HepG2 (cell line): ENCODE results near the gene TREM1. TPM values are rescaled to one million over a fixed set of nuclear protein-coding genes. Genes with fewer than 3 reads are reported as not detected.

Experiments
- DMTF1 ChIP-seq: sonication (generic); formaldehyde crosslinking; IDR thresholded peaks from 2 replicates; pipeline ENCODE4 v1.4.0; 2020; ENCODE audit warnings: mild to moderate bottlenecking, missing genetic modification reagents
- HMGXB4 ChIP-seq, 2 experiments: sonication (generic) in 1 of 2; formaldehyde crosslinking in 1 of 2; IDR thresholded peaks; 2 replicates each; pipeline versions ENCODE4 v1.4.0 to v1.6.1; 2018 to 2020; ENCODE audit warnings: missing genetic modification reagents in 2 of 2, borderline replicate concordance in 1 of 2, low read depth in 1 of 2, mild to moderate bottlenecking in 1 of 2, missing biosample characterization in 1 of 2
- KDM4B ChIP-seq: sonication (generic); formaldehyde crosslinking; IDR thresholded peaks from 2 replicates; pipeline ENCODE4 v1.4.0; 2020; ENCODE audit warnings: missing genetic modification reagents
- NFKBIZ ChIP-seq: IDR thresholded peaks from 2 replicates; pipeline ENCODE4 v1.6.1; 2018; ENCODE audit warnings: missing genetic modification reagents, missing compliant biosample characterization
- RCOR2 ChIP-seq: IDR thresholded peaks from 2 replicates; pipeline ENCODE4 v1.6.1; 2016; ENCODE audit warnings: missing biosample characterization, missing genetic modification reagents
- RFXAP ChIP-seq: sonication (generic); formaldehyde crosslinking; IDR thresholded peaks from 2 replicates; pipeline ENCODE4 v1.4.0; 2020; ENCODE audit warnings: missing genetic modification reagents, borderline replicate concordance
- SMARCE1 ChIP-seq: fragments of 450-650 bp; IDR thresholded peaks from 2 replicates; pipeline ENCODE4 v1.6.1; 2017; ENCODE audit warnings: borderline replicate concordance
- STAT5B ChIP-seq: sonication (generic); formaldehyde crosslinking; IDR thresholded peaks from 2 replicates; pipeline ENCODE4 v1.4.0; 2020; ENCODE audit warnings: missing genetic modification reagents
- THAP7 ChIP-seq: sonication (generic); formaldehyde crosslinking; IDR thresholded peaks from 2 replicates; pipeline ENCODE4 v1.8.1; 2023; ENCODE audit warnings: mild to moderate bottlenecking, missing genetic modification reagents
- YEATS2 ChIP-seq: sonication (generic); formaldehyde crosslinking; IDR thresholded peaks from 2 replicates; pipeline ENCODE4 v1.4.0; 2020; ENCODE audit warnings: missing genetic modification reagents, borderline replicate concordance
- ZBTB7A ChIP-seq: sonication (generic); formaldehyde crosslinking; IDR thresholded peaks from 2 replicates; pipeline ENCODE4 v1.8.0; 2022; ENCODE audit warnings: mild to moderate bottlenecking, missing genetic modification reagents
- ZNF12 ChIP-seq: sonication (generic); formaldehyde crosslinking; IDR thresholded peaks from 2 replicates; pipeline ENCODE4 v1.5.0; 2020; ENCODE audit warnings: missing genetic modification reagents
- ZNF337 ChIP-seq: sonication (generic); formaldehyde crosslinking; IDR thresholded peaks from 2 replicates; pipeline ENCODE4 v1.5.1; 2020; ENCODE audit warnings: missing genetic modification reagents, low read depth, mild to moderate bottlenecking, borderline replicate concordance
- ZNF609 ChIP-seq: sonication (generic); formaldehyde crosslinking; IDR thresholded peaks from 2 replicates; pipeline ENCODE4 v1.4.0; 2020; ENCODE audit warnings: mild to moderate bottlenecking, missing genetic modification reagents, borderline replicate concordance
- ZNF766 ChIP-seq: sonication (generic); formaldehyde crosslinking; IDR thresholded peaks from 2 replicates; pipeline ENCODE4 v1.5.0; 2020; ENCODE audit warnings: missing genetic modification reagents, borderline replicate concordance
- ZSCAN20 ChIP-seq: sonication (generic); formaldehyde crosslinking; IDR thresholded peaks from 2 replicates; pipeline ENCODE4 v1.4.0; 2020; ENCODE audit warnings: missing genetic modification reagents, mild to moderate bottlenecking, borderline replicate concordance
- ZSCAN30 ChIP-seq: sonication (generic); formaldehyde crosslinking; IDR thresholded peaks from 2 replicates; pipeline ENCODE4 v1.5.0; 2020; ENCODE audit warnings: mild to moderate bottlenecking, missing genetic modification reagents
- polyA plus RNA-seq, 8 experiments: library from polyadenylated mRNA; depleted of rRNA in 3 of 8; stranded (reverse) in 7 of 8; unstranded in 1 of 8; fragments of >200 nt; fragmentation: Illumina TruSeq in 4 of 8; extraction: Trizol in 4 of 8; gene quantifications; 2 replicates each; pipeline versions ENCODE4 v1.2.1 to v1.2.3, GENCODE V29; 2011 to 2016; ENCODE audit warnings: low read depth in 4 of 8, missing spikeins in 1 of 8, mixed read lengths in 1 of 8; ENCODE audit not compliant: insufficient read depth in 1 of 8
- total RNA-seq, 5 experiments: library from RNA; depleted of rRNA; stranded (reverse); fragments of >200 nt; fragmentation: Illumina TruSeq; extraction: Trizol; gene quantifications; 2 replicates each; pipeline ENCODE4 v1.2.3, GENCODE V29; 2016; ENCODE audit warnings: low read depth in 1 of 5

The TREM1 gene
- total and polyA plus RNA-seq, 2 of the 13 experiments (the other 11 are each of a cell fraction or from before 2014, with no cell fraction given): 0.49 TPM; not detected in 1

DNA sequence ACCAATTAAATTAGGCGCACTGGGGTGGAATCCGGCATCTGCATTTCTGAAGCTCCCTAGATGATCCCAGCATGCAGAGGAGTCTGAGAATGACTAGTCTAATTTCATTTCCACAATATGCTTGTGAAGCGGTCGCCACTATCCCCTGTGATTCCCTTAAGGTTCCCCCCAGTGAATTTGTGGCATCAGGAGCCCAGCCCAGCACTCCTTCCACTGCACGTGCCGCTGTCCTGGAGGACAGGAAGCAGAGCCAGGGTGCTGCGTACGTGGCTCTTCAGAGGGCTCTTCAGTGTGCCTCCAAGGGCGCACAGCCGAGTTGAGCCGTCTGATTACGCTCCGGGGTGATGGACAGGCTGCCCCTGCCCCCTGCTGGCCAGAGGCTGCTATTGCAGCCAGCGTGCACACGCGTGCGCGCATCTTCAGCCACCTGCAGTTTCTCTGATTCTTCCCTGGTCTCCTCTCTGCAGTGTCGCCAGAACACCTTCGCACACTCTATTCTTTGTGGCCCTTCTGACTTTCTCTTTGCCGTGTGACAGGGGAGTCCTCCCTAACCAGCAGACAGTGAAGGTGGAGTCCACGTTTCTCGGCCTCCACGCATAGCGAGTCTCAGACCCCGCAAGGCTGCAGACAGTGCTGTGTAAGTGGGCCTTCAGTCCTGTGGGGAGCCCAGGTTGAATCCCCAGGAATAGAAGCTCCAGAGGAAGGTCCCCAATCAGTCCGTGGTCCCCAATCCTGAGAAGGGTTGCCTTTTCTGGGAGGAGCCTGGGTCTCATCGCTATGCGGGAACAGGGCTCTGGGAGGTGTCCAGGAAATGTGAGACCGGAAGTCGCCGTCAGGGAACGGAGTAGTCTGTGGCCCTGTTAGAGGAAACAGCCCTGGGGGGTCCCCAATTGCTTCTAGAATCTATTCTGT is 32.4 kb upstream of the TREM1 start (continued):
- peak; percentile 87 to 91; a peak in 3 of 4 replicates for TF ChIP-seq HMGXB4 (CRISPR knock-in tag; IDR thresholded peaks at IDR 0.05; ENCODE audit: borderline replicate concordance in 1 of 2, low read depth in 1 of 2)
- 0 out of 2 replicates have a peak, but pooled peaks have one; percentile 11 for TF ChIP-seq YEATS2 (CRISPR knock-in tag)
- TF ChIP-seq RCOR2: 0 out of 2 replicates have a peak, but pooled peaks have one; percentile 16
- TF ChIP-seq ZBTB7A (CRISPR knock-in tag): no peak
- no peak for TF ChIP-seq SMARCE1
- no peak for TF ChIP-seq RFXAP (CRISPR knock-in tag)
- TF ChIP-seq ZSCAN30 (CRISPR knock-in tag): no peak
- peak; percentile 80; the same call in 1 of the 2 replicates for TF ChIP-seq KDM4B
- TF ChIP-seq ZNF337 (CRISPR knock-in tag): no peak
- TF ChIP-seq ZNF12 (CRISPR knock-in tag): 0 out of 2 replicates have a peak, but pooled peaks have one; percentile 13
- TF ChIP-seq THAP7: peak; percentile 77; the same call in 1 of the 2 replicates
- no peak for TF ChIP-seq ZSCAN20 (CRISPR knock-in tag)
- TF ChIP-seq STAT5B: no peak
- TF ChIP-seq ZNF766 (CRISPR knock-in tag): peak; percentile 26; the same call in 1 of the 2 replicates
- no peak for TF ChIP-seq DMTF1 (CRISPR knock-in tag)
- TF ChIP-seq ZNF609 (CRISPR knock-in tag): no peak
- TF ChIP-seq NFKBIZ (CRISPR knock-in tag): 0 out of 2 replicates have a peak, but pooled peaks have one; percentile 0
